ENCODE results near the gene DGKB.

- TF ChIP-seq POLR2A (IDR thresholded peaks at IDR 0.05): no peak
- TF ChIP-seq, protein P1, sequence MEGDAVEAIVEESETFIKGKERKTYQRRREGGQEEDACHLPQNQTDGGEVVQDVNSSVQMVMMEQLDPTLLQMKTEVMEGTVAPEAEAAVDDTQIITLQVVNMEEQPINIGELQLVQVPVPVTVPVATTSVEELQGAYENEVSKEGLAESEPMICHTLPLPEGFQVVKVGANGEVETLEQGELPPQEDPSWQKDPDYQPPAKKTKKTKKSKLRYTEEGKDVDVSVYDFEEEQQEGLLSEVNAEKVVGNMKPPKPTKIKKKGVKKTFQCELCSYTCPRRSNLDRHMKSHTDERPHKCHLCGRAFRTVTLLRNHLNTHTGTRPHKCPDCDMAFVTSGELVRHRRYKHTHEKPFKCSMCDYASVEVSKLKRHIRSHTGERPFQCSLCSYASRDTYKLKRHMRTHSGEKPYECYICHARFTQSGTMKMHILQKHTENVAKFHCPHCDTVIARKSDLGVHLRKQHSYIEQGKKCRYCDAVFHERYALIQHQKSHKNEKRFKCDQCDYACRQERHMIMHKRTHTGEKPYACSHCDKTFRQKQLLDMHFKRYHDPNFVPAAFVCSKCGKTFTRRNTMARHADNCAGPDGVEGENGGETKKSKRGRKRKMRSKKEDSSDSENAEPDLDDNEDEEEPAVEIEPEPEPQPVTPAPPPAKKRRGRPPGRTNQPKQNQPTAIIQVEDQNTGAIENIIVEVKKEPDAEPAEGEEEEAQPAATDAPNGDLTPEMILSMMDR (IDR thresholded peaks at IDR 0.05): no peak
Observed at GRCh38 chr7:14859267-14859666, 43.3 kb downstream of the DGKB start.
